IPS DF 6.9 (cell line): ENCODE measurements around the gene POFUT1.
"Not testable (repeated sequence)": the region's sequence is repeated elsewhere in the genome, so short reads cannot be mapped to it uniquely, and the experiment has no call there.

ENCODE experiments used
- DNase-seq: peaks from one replicate; pipeline ENCODE4 v3.0.0-alpha.2; 2013; ENCODE audit warnings: low read depth, low spot score
- H3K27ac ChIP-seq: one replicate; pipeline ENCODE4 v1.5.1; 2013; ENCODE audit warnings: low read length, control low read depth
- H3K27me3 ChIP-seq: 2 replicates; pipeline ENCODE4 v1.6.1; 2013; ENCODE audit warnings: mild to moderate bottlenecking, low read length; ENCODE audit not compliant: control insufficient read depth, insufficient read depth
- H3K36me3 ChIP-seq: 2 replicates; pipeline ENCODE4 v1.6.1; 2013; ENCODE audit warnings: low read length; ENCODE audit not compliant: control insufficient read depth, insufficient read depth
- H3K4me1 ChIP-seq: 2 replicates; pipeline ENCODE4 v1.6.1; 2013; ENCODE audit warnings: low read length; ENCODE audit not compliant: control insufficient read depth, insufficient read depth
- H3K4me3 ChIP-seq: 2 replicates; pipeline ENCODE4 v1.5.1; 2013; ENCODE audit warnings: mild to moderate bottlenecking, low read length
- H3K9me3 ChIP-seq: 2 replicates; pipeline ENCODE4 v1.6.1; 2013; ENCODE audit warnings: low read length, inconsistent platforms; ENCODE audit not compliant: control insufficient read depth, insufficient read depth
- WGBS: extraction: QIAGEN DNeasy Blood & Tissue Kit; methylation state at CpG from one replicate; pipeline ENCODE4 v1.1.7; 2013; ENCODE audit warnings: mixed read lengths, missing lambda C conversion rate; ENCODE audit not compliant: insufficient read length, insufficient coverage; 5-methylcytosine and 5-hydroxymethylcytosine counted together

The POFUT1 gene

DNA sequence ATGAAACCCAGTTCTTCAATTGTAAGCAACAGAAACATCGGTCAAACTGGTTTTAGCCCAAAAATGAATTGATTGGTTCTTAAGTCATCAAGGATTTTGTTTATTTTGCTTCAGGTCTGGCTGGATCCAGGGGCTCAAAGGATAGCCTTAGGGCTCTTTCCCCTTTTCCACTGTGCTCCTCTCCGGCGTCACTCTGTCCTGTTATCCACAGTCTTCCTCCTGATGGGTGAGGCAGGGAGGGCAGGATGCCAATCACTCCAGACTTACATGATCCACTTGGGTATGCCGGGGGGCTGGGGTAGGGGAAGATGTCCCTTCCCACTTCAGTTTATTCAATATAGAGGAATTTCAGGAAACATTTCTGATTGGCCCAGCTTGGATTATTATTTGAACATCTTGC lies 40.1 kb upstream of the POFUT1 start:
- Histone ChIP-seq H3K27ac (no peak overlapping the region), H3K4me1 (no peaks in the 10 kb centered on the region), H3K27me3 (no peaks in the 10 kb centered on the region), H3K9me3 (no peaks in the 10 kb centered on the region), H3K4me3 (no peak overlapping the region), H3K36me3 (peaks cover 15% of the 10 kb centered on the region)
- WGBS, result no CpG with 5 or more reads among the region's 4 CpGs
- DNase-seq, result no peak

DNA sequence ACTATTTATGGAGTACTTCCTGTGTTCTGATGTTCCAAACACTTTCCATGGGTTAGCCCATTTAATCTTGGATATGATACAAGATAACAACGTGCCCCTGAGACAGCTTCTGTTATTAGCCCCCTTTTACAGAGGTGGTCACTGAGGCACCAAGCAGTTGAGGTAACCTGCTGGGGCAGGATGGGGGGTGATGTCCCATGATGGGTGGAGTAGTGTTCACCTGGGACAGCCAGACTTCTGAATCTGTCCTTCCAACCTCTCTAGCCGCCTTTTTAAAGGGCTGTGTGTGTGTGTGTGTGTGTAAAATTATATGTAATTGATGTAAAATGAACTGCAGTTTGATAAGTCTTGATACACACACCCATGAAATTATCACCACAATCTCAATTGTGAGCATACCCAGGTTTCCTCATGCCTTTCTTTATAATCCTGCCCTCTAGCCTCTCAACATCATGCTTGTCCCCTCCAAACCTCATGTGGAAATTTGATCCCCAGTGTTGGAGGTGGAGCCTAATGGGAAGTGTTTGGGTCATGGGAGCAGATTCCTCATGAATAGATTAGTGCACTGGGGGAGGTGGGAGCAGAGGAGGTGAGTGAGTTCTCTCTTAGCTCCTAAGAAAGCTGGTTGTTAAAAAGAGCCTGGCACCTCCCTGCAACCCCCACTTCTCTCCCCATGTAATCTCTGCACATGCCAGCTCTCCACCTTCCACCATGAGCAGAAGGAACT lies 39.3 kb upstream of the POFUT1 start:
- no peak for DNase-seq
- Histone ChIP-seq H3K9me3 (no peaks in the 10 kb centered on the region), H3K36me3 (peaks cover 15% of the 10 kb centered on the region), H3K27me3 (no peaks in the 10 kb centered on the region), H3K4me3 (no peak overlapping the region), H3K4me1 (no peaks in the 10 kb centered on the region), H3K27ac (no peak overlapping the region)
- no CpG with 5 or more reads among the region's 2 CpGs for WGBS

DNA sequence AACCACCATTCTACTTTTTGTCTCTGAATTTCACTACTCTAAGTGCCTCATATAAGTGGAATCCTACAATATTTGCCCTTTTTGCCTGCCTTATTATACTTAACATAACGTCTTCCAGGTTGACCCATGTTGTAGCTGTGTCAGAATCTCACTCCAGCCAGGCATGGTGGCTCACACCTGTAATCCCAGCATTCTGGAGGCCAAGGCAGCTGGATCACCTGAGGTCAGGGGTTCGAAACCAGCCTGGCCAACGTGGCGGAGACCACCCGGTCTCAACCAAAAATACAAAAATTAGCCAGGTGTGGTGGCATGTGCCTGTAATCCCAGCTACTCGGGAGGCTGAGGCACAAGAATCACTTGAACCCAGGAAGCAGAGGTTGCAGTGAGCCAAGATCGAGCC lies 30.0 kb upstream of the POFUT1 start:
- H3K9me3 ChIP-seq, H3K4me1 ChIP-seq, H3K36me3 ChIP-seq, H3K27me3 ChIP-seq, DNase-seq, H3K4me3 ChIP-seq, H3K27ac ChIP-seq: not testable (repeated sequence)
- WGBS, result no CpG with 5 or more reads among the region's 7 CpGs

- no peaks in the 10 kb centered on the region for H3K4me1 ChIP-seq
- H3K27me3 ChIP-seq, result no peaks in the 10 kb centered on the region
- no peaks in the 10 kb centered on the region for H3K9me3 ChIP-seq
- no peak overlapping the region for H3K27ac ChIP-seq
- H3K36me3 ChIP-seq, result no peaks in the 10 kb centered on the region
- no peak overlapping the region for H3K4me3 ChIP-seq
- WGBS, result no CpG with 5 or more reads among the region's 2 CpGs
- no peak for DNase-seq
These were observed 28.2 kb upstream of the POFUT1 start for GRCh38 chr20:32179515-32179914.

DNA sequence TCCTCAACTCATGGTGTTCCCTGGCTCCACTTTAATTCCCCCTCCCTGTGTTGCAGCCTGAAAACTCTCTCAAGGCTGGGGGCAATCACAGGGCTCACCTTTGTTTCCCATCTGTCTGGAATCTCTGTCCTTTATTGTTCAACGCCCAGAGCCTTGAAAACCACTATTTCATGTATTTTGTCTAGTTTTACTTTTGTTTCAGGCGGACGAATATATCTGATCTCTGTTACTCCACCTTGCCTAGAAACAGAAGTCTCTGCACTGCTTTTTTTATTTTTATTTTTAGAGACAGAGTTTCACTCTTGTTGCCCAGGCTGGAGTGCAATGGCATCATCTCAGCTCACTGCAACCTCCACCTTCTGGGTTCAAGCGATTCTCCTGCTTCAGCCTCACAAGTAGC lies 27.7 kb upstream of the POFUT1 start:
- Histone ChIP-seq H3K36me3 (no peaks in the 10 kb centered on the region), H3K9me3 (no peaks in the 10 kb centered on the region), H3K27me3 (no peaks in the 10 kb centered on the region), H3K4me3 (no peak overlapping the region), H3K4me1 (no peaks in the 10 kb centered on the region), H3K27ac (no peak overlapping the region)
- no CpG with 5 or more reads among the region's 4 CpGs for WGBS
- DNase-seq, result no peak

DNA sequence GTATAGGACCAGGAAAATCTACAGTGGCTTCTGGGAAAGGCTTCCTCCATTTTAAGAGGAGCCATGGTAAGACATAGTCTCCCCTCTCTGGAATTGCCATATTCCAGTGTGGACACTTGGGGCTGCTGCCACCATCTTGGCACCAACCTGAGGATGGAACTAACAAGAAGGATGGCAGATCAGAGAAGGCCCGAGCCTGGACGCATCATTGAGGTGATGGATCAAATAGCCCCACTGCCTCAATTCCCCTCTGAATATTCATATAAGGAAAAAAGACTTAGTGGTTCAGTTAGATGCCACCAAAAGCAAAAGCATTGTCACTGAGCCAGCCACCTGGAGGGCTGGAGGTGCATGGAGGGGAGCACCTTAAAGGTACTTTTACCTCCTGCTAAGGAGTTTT lies 26.1 kb upstream of the POFUT1 start:
- Histone ChIP-seq H3K9me3 (no peaks in the 10 kb centered on the region), H3K27me3 (no peaks in the 10 kb centered on the region), H3K36me3 (no peaks in the 10 kb centered on the region), H3K4me1 (no peaks in the 10 kb centered on the region), H3K4me3 (no peak overlapping the region), H3K27ac (no peak overlapping the region)
- no peak for DNase-seq
- WGBS, result no CpG with 5 or more reads among the region's 2 CpGs

DNA sequence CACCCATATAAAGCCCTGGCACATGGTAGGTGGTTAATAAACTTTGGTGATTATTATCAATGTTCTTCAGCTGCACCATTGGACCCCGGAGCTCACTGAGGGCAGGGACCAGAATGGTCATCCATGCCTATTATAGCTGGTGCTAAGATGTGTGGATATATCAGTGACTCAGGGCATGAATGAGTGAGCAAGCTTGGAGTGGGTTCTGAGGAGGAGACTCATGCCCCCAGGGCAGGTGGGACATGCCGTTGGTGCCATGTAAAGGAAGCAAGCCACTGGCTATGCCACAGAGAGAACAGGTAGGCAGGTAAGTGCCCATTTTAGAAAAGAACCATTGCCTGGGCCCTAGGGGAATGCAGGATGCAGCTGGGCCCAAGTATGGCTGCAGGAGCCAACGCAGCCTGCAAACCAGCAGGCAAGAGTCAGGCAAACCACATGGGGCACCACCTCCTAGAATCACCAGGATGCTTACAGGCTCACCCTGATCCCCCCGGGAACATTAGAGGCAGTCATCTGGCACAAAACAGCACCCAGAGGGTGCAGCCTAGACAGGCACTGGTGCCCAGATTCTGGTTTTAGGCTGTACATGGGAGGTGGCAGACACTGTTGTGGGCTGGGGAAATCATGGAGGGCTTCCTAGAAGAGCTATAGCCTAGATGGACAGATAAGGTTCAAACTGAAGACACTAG lies 23.6 kb upstream of the POFUT1 start:
- no CpG with 5 or more reads among the region's 4 CpGs for WGBS
- no peak for DNase-seq
- Histone ChIP-seq H3K4me1 (no peaks in the 10 kb centered on the region), H3K9me3 (no peaks in the 10 kb centered on the region), H3K27ac (no peak overlapping the region), H3K4me3 (no peak overlapping the region), H3K27me3 (no peaks in the 10 kb centered on the region), H3K36me3 (no peaks in the 10 kb centered on the region)

- H3K4me1 ChIP-seq, result no peaks in the 10 kb centered on the region
- H3K36me3 ChIP-seq, result no peaks in the 10 kb centered on the region
- no peak overlapping the region for H3K27ac ChIP-seq
- H3K9me3 ChIP-seq, result no peaks in the 10 kb centered on the region
- WGBS, result no CpG with 5 or more reads among the region's 10 CpGs
- H3K27me3 ChIP-seq, result no peaks in the 10 kb centered on the region
- no peak for DNase-seq
- no peak overlapping the region for H3K4me3 ChIP-seq
These were observed 22.6 kb upstream of the POFUT1 start for GRCh38 chr20:32184961-32185603.

DNA sequence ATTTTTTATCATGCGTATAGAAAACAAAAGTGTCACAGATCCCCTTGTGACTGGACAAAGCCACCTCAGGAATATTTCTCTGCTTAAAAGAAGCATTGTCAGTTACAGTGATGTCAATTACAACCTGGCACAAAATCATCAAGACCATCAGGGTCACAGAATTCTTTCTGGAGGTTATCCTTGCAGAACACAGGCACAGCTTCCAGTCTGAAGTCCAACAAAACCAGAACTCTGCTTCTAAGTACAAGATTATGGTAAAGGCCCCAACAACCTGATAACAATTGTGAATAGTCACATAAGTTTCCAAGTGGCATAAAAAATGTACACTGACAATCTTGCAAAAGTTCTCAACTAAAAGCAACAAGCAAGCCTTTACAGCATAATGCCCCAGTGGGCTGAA lies 21.2 kb upstream of the POFUT1 start:
- WGBS, result no CpG with 5 or more reads among the region's 1 CpG
- H3K27me3 ChIP-seq, result no peaks in the 10 kb centered on the region
- no peak overlapping the region for H3K27ac ChIP-seq
- DNase-seq, result no peak
- no peaks in the 10 kb centered on the region for H3K9me3 ChIP-seq
- no peak overlapping the region for H3K4me3 ChIP-seq
- H3K36me3 ChIP-seq, result no peaks in the 10 kb centered on the region
- no peaks in the 10 kb centered on the region; the same call in 1 of the 2 replicates for H3K4me1 ChIP-seq

DNA sequence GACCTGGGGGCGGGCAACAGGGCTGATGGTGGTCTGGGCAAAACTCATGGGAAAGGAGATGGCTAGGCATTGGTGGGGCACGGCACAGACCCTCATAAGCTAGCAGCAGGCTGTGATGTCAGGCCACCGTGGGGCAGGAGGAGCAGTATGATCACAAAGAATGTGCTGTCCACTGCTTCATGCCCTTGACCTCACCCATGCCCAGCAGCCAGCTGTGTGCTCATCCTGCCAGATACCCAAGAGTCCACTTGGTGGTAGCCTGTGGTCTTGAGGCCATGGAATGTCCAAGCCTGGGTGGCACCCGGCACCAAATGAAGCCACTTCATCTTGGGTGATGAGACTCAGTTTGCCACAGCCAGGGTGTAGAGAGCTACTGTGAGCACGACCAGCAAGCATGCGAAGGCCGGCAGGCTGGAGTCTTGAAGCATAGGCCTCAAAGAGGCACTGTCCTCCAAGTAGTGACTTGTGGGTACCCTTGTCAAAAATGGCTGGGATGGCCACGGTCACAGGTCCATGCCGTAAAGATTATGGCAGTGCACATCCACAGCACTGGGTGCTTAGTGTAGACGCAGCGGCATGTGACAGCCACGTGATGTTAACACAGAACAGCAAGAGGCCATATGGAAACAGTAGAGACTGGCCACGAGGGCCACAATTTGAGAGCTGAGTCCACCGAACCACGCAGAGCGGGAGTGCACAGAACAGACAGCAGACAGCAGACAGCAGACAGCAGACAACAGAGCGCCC lies 19.1 kb upstream of the POFUT1 start:
- DNase-seq, result no peak
- Histone ChIP-seq H3K27me3 (no peaks in the 10 kb centered on the region), H3K4me3 (no peak overlapping the region), H3K27ac (no peak overlapping the region), H3K4me1 (no peaks in the 10 kb centered on the region; the same call in 1 of the 2 replicates), H3K36me3 (no peaks in the 10 kb centered on the region), H3K9me3 (no peaks in the 10 kb centered on the region)
- WGBS, result no CpG with 5 or more reads among the region's 17 CpGs
